HepG2 (cell line): Measurements from ENCODE around the gene SMAD6. TPM values are rescaled to one million over a fixed set of nuclear protein-coding genes. Genes with fewer than 3 reads are reported as not detected.

Experiments
- ATAC-seq: fragments of 200-7000 bp; cut with Tn5 transposase; 3 replicates; pipeline ENCODE4 v1.9.1; 2020; ENCODE audit warnings: mild to moderate bottlenecking, moderate library complexity
- BruUV-seq: library from RNA; stranded (reverse); fragments of 400-500 nt; replicated peaks from 2 replicates; lab custom pipeline; 2021; lab: Mats Ljungman, UMichigan
- CTCF ChIA-PET: fragments of 300-600 bp; formaldehyde crosslinking; extraction: SDS; loops from one replicate; lab custom pipeline; 2021; ENCODE audit warnings: low total read pairs, inconsistent platforms, low intra/inter-chr PET ratio; lab: Yijun Ruan, JAX
- POLR2A ChIA-PET: fragments of 350-600 bp; sonication (Branson Sonifier 250); formaldehyde crosslinking; loops from one replicate; lab custom pipeline; 2020; ENCODE audit warnings: antibody characterized with exemption, inconsistent platforms; lab: Yijun Ruan, JAX
- DNase-seq: peaks from one replicate; pipeline ENCODE4 v3.0.0-alpha.2; 2015; ENCODE audit warnings: low spot score
- FAIRE-seq: peaks from 3 replicates; lab custom pipeline; 2011; peaks lifted over from hg19 to GRCh38; lab: Jason Lieb, UNC
- H2AFZ ChIP-seq: one replicate; pipeline ENCODE4 v1.6.1; 2011; ENCODE audit warnings: low read length, inconsistent platforms
- H3K27ac ChIP-seq: fragments of 300-600 bp; 3 replicates; pipeline ENCODE4 v1.8.0; 2011; ENCODE audit warnings: mixed run types, mild to moderate bottlenecking, mixed read lengths, low read length, inconsistent platforms; ENCODE audit not compliant: insufficient read depth; ENCODE audit errors: extremely low read length
- H3K27me3 ChIP-seq, 2 experiments: fragments of 200-600 bp in 1 of 2; 2 replicates in 1 of 2; 3 replicates in 1 of 2; pipeline versions ENCODE4 v1.6.0 to v1.8.0; 2011; ENCODE audit warnings: low read length in 2 of 2, mild to moderate bottlenecking in 2 of 2, moderate library complexity in 2 of 2, inconsistent platforms in 1 of 2; ENCODE audit not compliant: insufficient read depth in 2 of 2, control insufficient read depth in 1 of 2
- H3K36me3 ChIP-seq, 2 experiments: fragments of 200-600 bp in 1 of 2; replicated peaks in 1 of 2; 2 replicates in 1 of 2; 3 replicates in 1 of 2; pipeline versions ENCODE4 v1.5.1 to v1.8.0; 2011; ENCODE audit warnings: low read length in 2 of 2, inconsistent platforms in 1 of 2; ENCODE audit not compliant: insufficient read depth in 2 of 2, control insufficient read depth in 1 of 2
- H3K4me1 ChIP-seq: 2 replicates; pipeline ENCODE4 v1.5.1; 2012; ENCODE audit warnings: low read length, inconsistent platforms; ENCODE audit not compliant: insufficient read depth
- H3K4me2 ChIP-seq: 2 replicates; pipeline ENCODE4 v1.6.0; 2011; ENCODE audit warnings: low read depth, low read length, inconsistent platforms
- H3K4me3 ChIP-seq, 3 experiments: fragments of 200-600 bp in 1 of 3; sonication (generic), shearing (Covaris generic) in 1 of 3; replicated peaks in 1 of 3; 2 replicates each; pipeline ENCODE4 v1.5.1; 2011 to 2016; ENCODE audit warnings: low read length in 3 of 3, inconsistent platforms in 2 of 3, low read depth in 2 of 3, mild to moderate bottlenecking in 2 of 3, control low read depth in 1 of 3, mixed read lengths in 1 of 3; ENCODE audit not compliant: insufficient read depth in 1 of 3
- H3K79me2 ChIP-seq: one replicate; pipeline ENCODE4 v1.6.1; 2011; ENCODE audit warnings: low read length, inconsistent platforms; ENCODE audit not compliant: insufficient read depth
- H3K9ac ChIP-seq: 2 replicates; pipeline ENCODE4 v1.6.0; 2011; ENCODE audit warnings: mild to moderate bottlenecking, low read depth, low read length, inconsistent platforms; ENCODE audit not compliant: insufficient read depth
- H3K9me3 ChIP-seq: 2 replicates; pipeline ENCODE4 v1.5.1; 2012; ENCODE audit warnings: mild to moderate bottlenecking, low read length
- H4K20me1 ChIP-seq: 2 replicates; pipeline ENCODE4 v1.6.0; 2011; ENCODE audit warnings: inconsistent platforms, mild to moderate bottlenecking, low read length, moderate library complexity; ENCODE audit not compliant: insufficient read depth
- ATM ChIP-seq: fragments of 450-650 bp; IDR thresholded peaks from 2 replicates; pipeline ENCODE4 v1.7.1; 2017; ENCODE audit warnings: mild to moderate bottlenecking, borderline replicate concordance
- KMT2B ChIP-seq: IDR thresholded peaks from 2 replicates; pipeline ENCODE4 v1.6.1; 2016; ENCODE audit warnings: missing genetic modification reagents, missing compliant biosample characterization
- PHF20 ChIP-seq: sonication (generic); formaldehyde crosslinking; IDR thresholded peaks from 2 replicates; pipeline ENCODE4 v1.5.0; 2020; ENCODE audit warnings: mild to moderate bottlenecking, missing genetic modification reagents
- POLR2A ChIP-seq, 2 experiments: IDR thresholded peaks; 2 replicates each; pipeline ENCODE4 v1.6.1; 2011; ENCODE audit warnings: low read depth in 2 of 2, low read length in 2 of 2, mild to moderate bottlenecking in 1 of 2, moderate library complexity in 1 of 2; ENCODE audit not compliant: insufficient read depth in 1 of 2
- TBL1XR1 ChIP-seq: fragments of 150-350 bp; IDR thresholded peaks from 2 replicates; pipeline ENCODE4 v1.6.1; 2014; ENCODE audit warnings: borderline replicate concordance, low read length; ENCODE audit not compliant: partially characterized antibody
- ZBTB3 ChIP-seq: sonication (generic); formaldehyde crosslinking; IDR thresholded peaks from 2 replicates; pipeline ENCODE4 v1.4.0; 2020; ENCODE audit warnings: low read depth, mild to moderate bottlenecking, moderate library complexity, missing genetic modification reagents, borderline replicate concordance
- ZNF460 ChIP-seq: sonication (generic); formaldehyde crosslinking; IDR thresholded peaks from 2 replicates; pipeline ENCODE4 v1.5.1; 2020; ENCODE audit warnings: missing genetic modification reagents, mild to moderate bottlenecking, borderline replicate concordance
- ZNF747 ChIP-seq: sonication (generic); formaldehyde crosslinking; IDR thresholded peaks from 2 replicates; pipeline ENCODE4 v1.8.1; 2023; ENCODE audit warnings: missing genetic modification reagents, mild to moderate bottlenecking, borderline replicate concordance
- WGBS: methylation state at CpG from one replicate; pipeline ENCODE4 v1.1.6; 2017; ENCODE audit warnings: low lambda C conversion rate; 5-methylcytosine and 5-hydroxymethylcytosine counted together
- in situ Hi-C: cut with HindIII; loops from 2 replicates; pipeline ENCODE4 v1.10.0; 2017; ENCODE audit warnings: low pct_unique_long_range_greater_than_20kb; ENCODE audit not compliant: extremely low pct_ligation_motif_present
- intact Hi-C: fragments of 100-400 bp; cut with micrococcal nuclease; formaldehyde crosslinking; loops from one replicate; pipeline ENCODE4 v1.10.0; 2022; ENCODE audit not compliant: unreplicated experiment
- polyA plus RNA-seq, 8 experiments: library from polyadenylated mRNA; depleted of rRNA in 3 of 8; stranded (reverse) in 7 of 8; unstranded in 1 of 8; fragments of >200 nt; fragmentation: Illumina TruSeq in 4 of 8; extraction: Trizol in 4 of 8; gene quantifications; 2 replicates each; pipeline versions ENCODE4 v1.2.1 to v1.2.3, GENCODE V29; 2011 to 2016; ENCODE audit warnings: low read depth in 4 of 8, missing spikeins in 1 of 8, mixed read lengths in 1 of 8; ENCODE audit not compliant: insufficient read depth in 1 of 8
- total RNA-seq, 5 experiments: library from RNA; depleted of rRNA; stranded (reverse); fragments of >200 nt; fragmentation: Illumina TruSeq; extraction: Trizol; gene quantifications; 2 replicates each; pipeline ENCODE4 v1.2.3, GENCODE V29; 2016; ENCODE audit warnings: low read depth in 1 of 5
- TF ChIP-seq, protein P1 (sequence below): sonication (generic); formaldehyde crosslinking; IDR thresholded peaks from 2 replicates; pipeline ENCODE4 v1.8.0; 2022; ENCODE audit warnings: missing genetic modification reagents, mild to moderate bottlenecking, borderline replicate concordance

SMAD6 gene
- total and polyA plus RNA-seq, 2 of the 13 experiments (the other 11 are each of a cell fraction or from before 2014, with no cell fraction given): 3.3 to 4.4 TPM

DNA sequence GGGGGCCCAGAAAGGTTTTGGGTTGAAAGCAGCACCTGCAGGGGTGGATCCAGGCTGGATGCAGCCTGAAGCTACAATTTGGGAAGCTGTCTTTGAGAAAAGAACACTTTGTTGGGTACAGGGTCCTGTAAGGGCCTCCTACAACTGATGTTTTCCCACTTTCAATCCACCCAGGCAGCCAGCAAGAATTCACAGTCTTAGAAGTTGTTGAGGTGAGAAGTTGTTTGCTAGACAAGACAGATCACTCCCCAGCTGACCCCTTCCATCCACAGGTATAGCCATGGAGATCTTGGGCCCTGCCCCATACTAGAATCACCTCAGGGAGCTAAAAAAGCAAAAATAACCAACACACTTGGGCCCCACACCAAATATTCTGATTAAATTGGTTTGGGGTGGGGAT lies 10.3 kb upstream of the SMAD6 start (continued):
- no peak for TF ChIP-seq TBL1XR1
- TF ChIP-seq ZNF460: no peak
- TF ChIP-seq KMT2B (CRISPR knock-in tag): no peak
- no peak for TF ChIP-seq ZNF747 (CRISPR knock-in tag)
- no peak for TF ChIP-seq PHF20 (CRISPR knock-in tag)
- TF ChIP-seq, all 625 proteins: peak for 0

DNA sequence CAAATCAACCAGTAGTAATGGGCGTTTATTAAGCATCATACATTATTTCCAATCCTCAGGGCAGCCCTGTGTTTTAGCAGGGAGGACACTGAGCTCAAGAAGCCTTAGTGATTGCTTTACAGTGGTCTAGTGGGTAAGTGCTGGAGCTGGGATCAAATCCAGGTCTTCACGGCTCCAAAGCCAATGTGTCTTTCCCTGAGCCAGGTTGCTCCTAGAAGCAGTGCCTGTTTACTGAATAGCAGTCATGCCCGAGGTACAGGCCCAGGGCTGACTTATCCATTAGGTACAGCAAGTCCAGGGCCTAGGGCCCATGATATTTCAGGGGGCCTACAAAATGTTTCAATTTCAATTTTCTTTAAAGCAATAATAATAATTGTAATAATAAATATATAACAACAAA lies 9.6 kb upstream of the SMAD6 start:
- intact Hi-C loops: no loop called here
- WGBS: 35% methylated on average over 3 of the region's 3 CpGs
- H4K20me1 ChIP-seq: no peaks in the 10 kb centered on the region

More for the DNA sequence above, 9.6 kb upstream of the SMAD6 start:
- FAIRE-seq (no peak), DNase-seq (no peak), ATAC-seq (no peak)
- Histone ChIP-seq H3K9me3 (no peaks in the 10 kb centered on the region), H3K4me2 (no peak overlapping the region), H3K36me3 (no peaks in the 10 kb centered on the region), H3K79me2 (no peaks in the 10 kb centered on the region), H3K4me1 (no peaks in the 10 kb centered on the region), H3K27me3 (no peaks in the 10 kb centered on the region), H3K27ac (no peak overlapping the region), H3K9ac (no peak overlapping the region), H3K4me3 (no peak overlapping the region), H2AFZ (no peak overlapping the region)
- ChIA-PET POLR2A (no interaction called here), CTCF (no interaction called here)
- no peak for TF ChIP-seq ATM
- no peak for TF ChIP-seq POLR2A (IDR thresholded peaks at IDR 0.05; ENCODE audit: insufficient read depth in 1 of 2, low read depth in 2 of 2, low read length in 2 of 2)
- TF ChIP-seq, protein P1, sequence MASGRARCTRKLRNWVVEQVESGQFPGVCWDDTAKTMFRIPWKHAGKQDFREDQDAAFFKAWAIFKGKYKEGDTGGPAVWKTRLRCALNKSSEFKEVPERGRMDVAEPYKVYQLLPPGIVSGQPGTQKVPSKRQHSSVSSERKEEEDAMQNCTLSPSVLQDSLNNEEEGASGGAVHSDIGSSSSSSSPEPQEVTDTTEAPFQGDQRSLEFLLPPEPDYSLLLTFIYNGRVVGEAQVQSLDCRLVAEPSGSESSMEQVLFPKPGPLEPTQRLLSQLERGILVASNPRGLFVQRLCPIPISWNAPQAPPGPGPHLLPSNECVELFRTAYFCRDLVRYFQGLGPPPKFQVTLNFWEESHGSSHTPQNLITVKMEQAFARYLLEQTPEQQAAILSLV (CRISPR knock-in tag): no peak
- TF ChIP-seq ZBTB3 (CRISPR knock-in tag): no peak
- in situ Hi-C loops: no loop called here
- BruUV-seq: no TSS peak
